Tibial nerve (tissue), 4 donors: Measurements from ENCODE around the gene CNTN2. TPM values are rescaled to one million over a fixed set of nuclear protein-coding genes. Genes with fewer than 3 reads are reported as not detected.

ENCODE experiments used
- DNase-seq, 2 donors: peaks; one replicate each; pipeline ENCODE4 v3.0.0-alpha.2; 2019; ENCODE audit warnings: low spot score in 2 of 2
- H3K27ac ChIP-seq, 4 donors: fragments of 200-600 bp; sonication (generic) in 3 of 4; one replicate each; pipeline ENCODE4 v1.5.1; 2017 to 2019; ENCODE audit warnings: mild to moderate bottlenecking in 1 of 4
- H3K27me3 ChIP-seq, 2 donors: fragments of 200-600 bp; sonication (generic) in 1 of 2; one replicate each; pipeline versions ENCODE4 v1.5.1 to v1.6.0; 2017 to 2019
- H3K36me3 ChIP-seq, 3 donors: fragments of 200-600 bp; sonication (generic); one replicate each; pipeline ENCODE4 v1.5.1; 2018 to 2019
- H3K4me1 ChIP-seq, 4 donors: fragments of 200-600 bp; sonication (generic) in 3 of 4; one replicate each; pipeline ENCODE4 v1.5.1; 2017 to 2019
- H3K4me3 ChIP-seq, 4 donors: fragments of 200-600 bp; sonication (generic) in 3 of 4; one replicate each; pipeline ENCODE4 v1.5.1; 2017 to 2019; ENCODE audit warnings: mild to moderate bottlenecking in 1 of 4, moderate library complexity in 1 of 4
- H3K9me3 ChIP-seq, 4 donors: fragments of 200-600 bp; sonication (generic) in 3 of 4; one replicate each; pipeline ENCODE4 v1.5.1; 2017 to 2019
- EP300 ChIP-seq, 2 donors: sonication (generic); formaldehyde crosslinking; IDR thresholded peaks; one replicate each; pipeline ENCODE4 v1.6.1; 2017; ENCODE audit warnings: antibody characterized with exemption in 2 of 2, mild to moderate bottlenecking in 1 of 2
- POLR2A ChIP-seq, 2 donors: fragments of 450-650 bp; IDR thresholded peaks; one replicate each; pipeline ENCODE4 v1.6.1; 2017; ENCODE audit warnings: antibody characterized with exemption in 2 of 2, mild to moderate bottlenecking in 2 of 2, moderate library complexity in 2 of 2
- WGBS, 2 donors: methylation state at CpG; one replicate each; pipeline ENCODE4 v1.1.5; 2018; 5-methylcytosine and 5-hydroxymethylcytosine counted together
- total RNA-seq, 4 donors: library from RNA; depleted of rRNA; stranded (reverse); fragments of >200 nt; gene quantifications; one replicate each; pipeline ENCODE4 v1.1.0, GENCODE V29; 2016
- TF ChIP-seq, protein P1 (sequence below), 5 experiments: fragments of 200-600 bp in 3 of 5; fragments of 450-650 bp in 2 of 5; sonication (generic) in 3 of 5; IDR thresholded peaks; one replicate each; pipeline ENCODE4 v1.5.1; 2016 to 2019; ENCODE audit warnings: antibody characterized with exemption in 5 of 5, mild to moderate bottlenecking in 3 of 5, moderate library complexity in 2 of 5

The CNTN2 gene
- total RNA-seq, 4 donors from 2014 or later, result 6.1 to 22.2 (median 12.2) TPM

- Histone ChIP-seq H3K27me3 (no peaks in the 10 kb centered on the region), H3K27ac (no peak overlapping the region), H3K36me3 (peaks cover 0 to 41% (median 6%) of the 10 kb centered on the region in 3 donors), H3K4me1 (peaks cover 0 to 39% (median 18%) of the 10 kb centered on the region in 4 donors), H3K4me3 (no peak overlapping the region), H3K9me3 (no peaks in the 10 kb centered on the region)
- WGBS, 2 donors, result 84 to 88% methylated on average over 2 of the region's 2 CpGs
- TF ChIP-seq EP300 (IDR thresholded peaks at IDR 0.05), result no peak
- TF ChIP-seq POLR2A (IDR thresholded peaks at IDR 0.05), result no peak
- TF ChIP-seq, protein P1, sequence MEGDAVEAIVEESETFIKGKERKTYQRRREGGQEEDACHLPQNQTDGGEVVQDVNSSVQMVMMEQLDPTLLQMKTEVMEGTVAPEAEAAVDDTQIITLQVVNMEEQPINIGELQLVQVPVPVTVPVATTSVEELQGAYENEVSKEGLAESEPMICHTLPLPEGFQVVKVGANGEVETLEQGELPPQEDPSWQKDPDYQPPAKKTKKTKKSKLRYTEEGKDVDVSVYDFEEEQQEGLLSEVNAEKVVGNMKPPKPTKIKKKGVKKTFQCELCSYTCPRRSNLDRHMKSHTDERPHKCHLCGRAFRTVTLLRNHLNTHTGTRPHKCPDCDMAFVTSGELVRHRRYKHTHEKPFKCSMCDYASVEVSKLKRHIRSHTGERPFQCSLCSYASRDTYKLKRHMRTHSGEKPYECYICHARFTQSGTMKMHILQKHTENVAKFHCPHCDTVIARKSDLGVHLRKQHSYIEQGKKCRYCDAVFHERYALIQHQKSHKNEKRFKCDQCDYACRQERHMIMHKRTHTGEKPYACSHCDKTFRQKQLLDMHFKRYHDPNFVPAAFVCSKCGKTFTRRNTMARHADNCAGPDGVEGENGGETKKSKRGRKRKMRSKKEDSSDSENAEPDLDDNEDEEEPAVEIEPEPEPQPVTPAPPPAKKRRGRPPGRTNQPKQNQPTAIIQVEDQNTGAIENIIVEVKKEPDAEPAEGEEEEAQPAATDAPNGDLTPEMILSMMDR (IDR thresholded peaks at IDR 0.05), result no peak
- no peak for DNase-seq
These were observed 75.7 kb downstream of the CNTN2 start for GRCh38 chr1:205118752-205119151.

DNA sequence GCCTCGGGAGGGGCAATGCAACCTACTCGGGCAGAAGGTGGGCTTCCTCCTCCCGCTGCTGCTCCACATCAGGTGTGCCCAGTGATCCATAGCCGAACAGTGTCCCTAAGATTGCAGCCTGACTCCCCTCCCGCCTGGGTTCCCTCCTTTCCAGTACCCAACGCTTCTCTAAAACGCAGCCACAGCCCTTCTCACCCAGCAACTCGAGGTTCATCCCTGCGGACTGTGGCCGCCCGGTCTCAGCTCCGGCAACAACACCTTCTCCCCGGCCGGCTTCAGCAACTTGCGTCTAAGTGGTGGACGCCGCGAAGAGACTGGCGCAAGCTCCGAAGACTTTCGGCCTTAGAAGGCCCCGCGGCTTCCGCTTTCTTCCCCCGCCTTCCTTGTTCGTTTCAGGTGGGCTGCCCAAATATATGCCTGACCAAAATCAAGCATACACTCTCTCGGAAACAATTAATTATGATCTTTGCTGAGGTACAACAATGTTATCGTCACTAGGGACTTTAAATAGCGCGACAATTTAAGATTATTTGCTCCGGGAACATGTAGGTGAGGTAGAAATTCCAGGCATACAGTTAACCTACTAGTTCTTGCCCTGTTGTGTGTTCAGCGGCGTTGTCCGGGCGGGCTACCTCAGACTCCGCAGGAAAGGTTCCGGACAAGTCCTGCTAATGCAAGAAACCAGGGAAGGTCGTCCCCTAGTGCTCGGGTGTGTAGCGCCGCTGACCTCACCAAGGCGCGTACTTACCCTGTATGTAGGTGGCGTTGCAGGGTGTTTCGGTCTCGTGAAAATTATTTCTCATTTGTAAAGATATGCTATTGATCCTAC, 78.9 kb downstream of the CNTN2 start, which contains the start of gene RBBP5:
RBBP5 (minus strand) TSS at position 319 of the 829 bp plus-strand sequence; CDS start at position 214, 105 bp downstream.
- Histone ChIP-seq H3K4me3 (peak within 1 kb of the TSS; percentile 71 to 97 (median 78)), H3K36me3 (peaks cover 0 to 16% (median 0%) of the 10 kb centered on the region in 3 donors), H3K4me1 (peaks cover 0 to 35% (median 18%) of the 10 kb centered on the region in 4 donors), H3K9me3 (no peaks in the 10 kb centered on the region), H3K27me3 (no peaks in the 10 kb centered on the region), H3K27ac (peak within 1 kb of the TSS; percentile 86 to 98 (median 90))
- TF ChIP-seq, protein P1 (IDR thresholded peaks at IDR 0.05), result peak; percentile 48 to 72 (median 61)
- TF ChIP-seq EP300 (IDR thresholded peaks at IDR 0.05), result peak; percentile 57 to 91
- peak; percentile 41 to 51 for TF ChIP-seq POLR2A (IDR thresholded peaks at IDR 0.05)
- WGBS, 2 donors, result 0% methylated on average over 46 of the region's 46 CpGs
- DNase-seq, result peak; percentile 88 to 91

GRCh38 chr1:205122489-205122882, 79.5 kb downstream of the CNTN2 start:
- Histone ChIP-seq H3K27me3 (no peaks in the 10 kb centered on the region), H3K36me3 (peaks cover 0 to 15% (median 0%) of the 10 kb centered on the region in 3 donors), H3K4me1 (peaks cover 0 to 35% (median 18%) of the 10 kb centered on the region in 4 donors), H3K9me3 (no peaks in the 10 kb centered on the region), H3K27ac (peak overlapping the region; percentile 86 to 98 (median 90)), H3K4me3 (peak overlapping the region; percentile 71 to 97 (median 78))
- no peak for DNase-seq
- no peak for TF ChIP-seq EP300 (IDR thresholded peaks at IDR 0.05)
- no peak for TF ChIP-seq POLR2A (IDR thresholded peaks at IDR 0.05)
- TF ChIP-seq, protein P1 (IDR thresholded peaks at IDR 0.05), result peak in 1 of 5 experiments; percentile 3
- WGBS, 2 donors, result 16 to 25% methylated on average over 9 of the region's 9 CpGs

GRCh38 chr1:205124726-205125125, 81.7 kb downstream of the CNTN2 start:
- Histone ChIP-seq H3K36me3 (no peaks in the 10 kb centered on the region), H3K4me1 (peaks cover 0 to 25% (median 17%) of the 10 kb centered on the region in 4 donors)
- WGBS, 2 donors, result 80 to 82% methylated on average over 7 of the region's 7 CpGs

More at GRCh38 chr1:205124726-205125125, 81.7 kb downstream of the CNTN2 start:
- H3K9me3 ChIP-seq, result no peaks in the 10 kb centered on the region
- H3K27me3 ChIP-seq, result no peaks in the 10 kb centered on the region
- DNase-seq, result no peak
- TF ChIP-seq, protein P1 (IDR thresholded peaks at IDR 0.05), result no peak
- no peak overlapping the region for H3K27ac ChIP-seq
- H3K4me3 ChIP-seq, result no peak overlapping the region
